H1 (cell line): Measurements from ENCODE around the gene CRPPA. TPM values are rescaled to one million over a fixed set of nuclear protein-coding genes. Genes with fewer than 3 reads are reported as not detected.

Experiments used
- CTCF ChIA-PET: fragments of 300-600 bp; sonication (Branson Sonifier 250); formaldehyde crosslinking; loops from one replicate; lab custom pipeline; 2021; ENCODE audit not compliant: partially characterized antibody; lab: Charles Lee
- POLR2A ChIA-PET: fragments of 300-600 bp; sonication (Branson Sonifier 250); formaldehyde crosslinking; loops from one replicate; lab custom pipeline; 2021; ENCODE audit warnings: inconsistent platforms; ENCODE audit not compliant: partially characterized antibody; lab: Charles Lee
- DNase-seq, 2 experiments: peaks; one replicate each; pipeline versions ENCODE4 v3.0.0 to v3.0.0-alpha.2; 2010 to 2022; ENCODE audit warnings: low spot score in 2 of 2, low read depth in 1 of 2, mixed read lengths in 1 of 2
- FAIRE-seq: peaks from 2 replicates; lab custom pipeline; 2011; peaks lifted over from hg19 to GRCh38; lab: Jason Lieb, UNC
- H2AFZ ChIP-seq: 2 replicates; pipeline ENCODE4 v1.8.1; 2012; ENCODE audit warnings: low read length, inconsistent platforms
- H2AK5ac ChIP-seq: 2 replicates; pipeline ENCODE4 v1.6.1; 2013; ENCODE audit warnings: low read depth, low read length
- H2BK120ac ChIP-seq: replicated peaks from 2 replicates; pipeline ENCODE3; 2013; ENCODE audit warnings: low read depth, low read length, inconsistent platforms
- H2BK12ac ChIP-seq: 2 replicates; pipeline ENCODE4 v1.6.1; 2013; ENCODE audit warnings: low read depth, low read length
- H2BK15ac ChIP-seq: 2 replicates; pipeline ENCODE4 v1.6.1; 2013; ENCODE audit warnings: low read length
- H2BK20ac ChIP-seq: 2 replicates; pipeline ENCODE4 v1.6.1; 2013; ENCODE audit warnings: low read length
- H2BK5ac ChIP-seq: 2 replicates; pipeline ENCODE4 v1.6.1; 2013; ENCODE audit warnings: low read depth, low read length
- H3K14ac ChIP-seq: 2 replicates; pipeline ENCODE4 v1.6.1; 2013; ENCODE audit warnings: inconsistent platforms; ENCODE audit not compliant: insufficient read length
- H3K18ac ChIP-seq: 2 replicates; pipeline ENCODE4 v1.6.1; 2013; ENCODE audit warnings: low read length; ENCODE audit errors: extremely low read depth
- H3K23ac ChIP-seq: 2 replicates; pipeline ENCODE4 v1.6.1; 2013; ENCODE audit warnings: inconsistent platforms; ENCODE audit not compliant: insufficient read length
- H3K23me2 ChIP-seq: 2 replicates; pipeline ENCODE4 v1.6.1; 2013; ENCODE audit warnings: low read depth, low read length
- H3K27ac ChIP-seq: 2 replicates; pipeline ENCODE4 v1.6.1; 2011; ENCODE audit warnings: low read depth, low read length, inconsistent platforms
- H3K27me3 ChIP-seq, 4 experiments: replicated peaks in 1 of 4; 1 replicate in 1 of 4; 2 replicates in 3 of 4; pipeline versions ENCODE4 v1.6.1 to v1.8.1; 2011 to 2013; ENCODE audit warnings: low read length in 3 of 4, mild to moderate bottlenecking in 3 of 4, inconsistent platforms in 2 of 4, mixed read lengths in 2 of 4, moderate library complexity in 1 of 4; ENCODE audit not compliant: control insufficient read depth in 3 of 4, insufficient read depth in 3 of 4; ENCODE audit errors: extremely low read depth in 1 of 4
- H3K36me3 ChIP-seq, 4 experiments: 2 replicates each; pipeline versions ENCODE4 v1.6.1 to v1.8.1; 2011 to 2013; ENCODE audit warnings: mild to moderate bottlenecking in 4 of 4, low read length in 3 of 4, moderate library complexity in 2 of 4, control low read depth in 1 of 4, inconsistent platforms in 1 of 4; ENCODE audit not compliant: insufficient read depth in 4 of 4, control insufficient read depth in 2 of 4
- H3K4ac ChIP-seq: replicated peaks from 2 replicates; pipeline ENCODE3; 2013; ENCODE audit warnings: low read length, low read depth, mixed read lengths, inconsistent platforms; ENCODE audit not compliant: insufficient read length
- H3K4me1 ChIP-seq, 4 experiments: replicated peaks in 1 of 4; 1 replicate in 1 of 4; 2 replicates in 3 of 4; pipeline versions ENCODE4 v1.6.1 to v1.8.1; 2011 to 2013; ENCODE audit warnings: low read length in 3 of 4, inconsistent platforms in 2 of 4, mixed read lengths in 1 of 4; ENCODE audit not compliant: insufficient read depth in 4 of 4, control insufficient read depth in 3 of 4
- H3K4me2 ChIP-seq, 2 experiments: 2 replicates each; pipeline versions ENCODE4 v1.6.1 to v1.8.1; 2011 to 2013; ENCODE audit warnings: low read depth in 2 of 2, low read length in 2 of 2, control low read depth in 1 of 2, inconsistent platforms in 1 of 2, mild to moderate bottlenecking in 1 of 2; ENCODE audit not compliant: insufficient read depth in 1 of 2
- H3K4me3 ChIP-seq, 4 experiments: fragments of 200-600, 300-600 bp in 1 of 4; sonication (generic), shearing (Covaris generic), sonication (Bioruptor Twin) in 1 of 4; 2 replicates each; pipeline versions ENCODE4 v1.5.1 to v1.8.1; 2011 to 2016; ENCODE audit warnings: low read length in 4 of 4, low read depth in 3 of 4, control low read depth in 2 of 4, inconsistent platforms in 2 of 4, mild to moderate bottlenecking in 2 of 4, mixed read lengths in 1 of 4, moderate library complexity in 1 of 4; ENCODE audit not compliant: insufficient read depth in 2 of 4; ENCODE audit errors: extremely low read depth in 1 of 4
- H3K56ac ChIP-seq: replicated peaks from 2 replicates; pipeline ENCODE3; 2013; ENCODE audit warnings: low read depth, mild to moderate bottlenecking, mixed read lengths, low read length, inconsistent platforms; ENCODE audit not compliant: insufficient read length
- H3K79me1 ChIP-seq: 2 replicates; pipeline ENCODE4 v1.6.1; 2013; ENCODE audit warnings: low read depth, low read length, control low read depth
- H3K79me2 ChIP-seq, 2 experiments: 2 replicates each; pipeline versions ENCODE4 v1.6.1 to v1.8.1; 2012 to 2013; ENCODE audit warnings: low read length in 2 of 2, mild to moderate bottlenecking in 2 of 2, inconsistent platforms in 1 of 2; ENCODE audit not compliant: insufficient read depth in 2 of 2, control insufficient read depth in 1 of 2
- H3K9ac ChIP-seq, 4 experiments: replicated peaks in 1 of 4; 1 replicate in 1 of 4; 2 replicates in 3 of 4; pipeline versions ENCODE4 v1.6.1 to v1.8.1; 2011 to 2013; ENCODE audit warnings: low read depth in 3 of 4, low read length in 3 of 4, control low read depth in 2 of 4, mild to moderate bottlenecking in 2 of 4, moderate library complexity in 2 of 4, inconsistent platforms in 1 of 4; ENCODE audit errors: extremely low read depth in 1 of 4
- H3K9me3 ChIP-seq, 2 experiments: 2 replicates each; pipeline versions ENCODE4 v1.6.1 to v1.8.1; 2012 to 2013; ENCODE audit warnings: mild to moderate bottlenecking in 2 of 2, moderate library complexity in 2 of 2, control low read depth in 1 of 2, inconsistent platforms in 1 of 2, low read depth in 1 of 2, low read length in 1 of 2, mixed read lengths in 1 of 2; ENCODE audit not compliant: insufficient read depth in 2 of 2
- H4K20me1 ChIP-seq, 2 experiments: replicated peaks in 1 of 2; 2 replicates each; pipeline versions ENCODE3 to v1.8.1; 2011 to 2013; ENCODE audit warnings: inconsistent platforms in 2 of 2, low read length in 2 of 2, mild to moderate bottlenecking in 1 of 2; ENCODE audit not compliant: insufficient read depth in 2 of 2, control insufficient read depth in 1 of 2
- H4K5ac ChIP-seq: 2 replicates; pipeline ENCODE4 v1.6.1; 2013; ENCODE audit warnings: low read length, low read depth, mixed read lengths, inconsistent platforms; ENCODE audit not compliant: insufficient read length
- H4K8ac ChIP-seq: 2 replicates; pipeline ENCODE4 v1.8.0; 2013; ENCODE audit warnings: mild to moderate bottlenecking, moderate library complexity, low read length, inconsistent platforms; ENCODE audit not compliant: insufficient read depth; ENCODE audit errors: extremely low read depth
- H4K91ac ChIP-seq: replicated peaks from 2 replicates; pipeline ENCODE3; 2013; ENCODE audit warnings: low read length, mixed read lengths, inconsistent platforms; ENCODE audit not compliant: insufficient read length
- BCL11A ChIP-seq, 2 experiments: IDR thresholded peaks; one replicate each; pipeline ENCODE4 v1.6.1; 2011; ENCODE audit warnings: low read depth in 2 of 2, low read length in 2 of 2, mild to moderate bottlenecking in 2 of 2
- CBX5 ChIP-seq: fragments of 300-800, 300-1000 bp; sonication (generic); IDR thresholded peaks from 2 replicates; pipeline ENCODE4 v1.7.1; 2016; ENCODE audit warnings: antibody characterized with exemption, low read length, low read depth
- CEBPB ChIP-seq: IDR thresholded peaks from 2 replicates; pipeline ENCODE4 v1.6.1; 2012; ENCODE audit warnings: low read depth, low read length
- CHD2 ChIP-seq: IDR thresholded peaks from 2 replicates; pipeline ENCODE4 v1.6.1; 2012; ENCODE audit warnings: low read length, improper control_type of control experiment
- CTCF ChIP-seq, 3 experiments: IDR thresholded peaks; 1 replicate in 2 of 3; 2 replicates in 1 of 3; pipeline versions ENCODE4 v1.5.1 to v1.6.1; 2011; ENCODE audit warnings: low read length in 3 of 3, mild to moderate bottlenecking in 3 of 3, inconsistent platforms in 2 of 3, low read depth in 1 of 3, moderate library complexity in 1 of 3; ENCODE audit not compliant: insufficient read depth in 1 of 3; ENCODE audit errors: control extremely low read depth in 1 of 3
- E2F6 ChIP-seq: IDR thresholded peaks from 2 replicates; pipeline ENCODE4 v1.6.1; 2012; ENCODE audit warnings: inconsistent platforms
- JUND ChIP-seq: IDR thresholded peaks from 2 replicates; pipeline ENCODE4 v1.6.1; 2011; ENCODE audit warnings: mild to moderate bottlenecking, improper control_type of control experiment, low read length
- NRF1 ChIP-seq: IDR thresholded peaks from 2 replicates; pipeline ENCODE4 v1.6.1; 2011; ENCODE audit warnings: mild to moderate bottlenecking, low read depth, low read length, improper control_type of control experiment
- RBBP5 ChIP-seq: IDR thresholded peaks from 2 replicates; pipeline ENCODE4 v1.7.1; 2012; ENCODE audit warnings: low read depth, mild to moderate bottlenecking, inconsistent platforms, low read length, moderate library complexity, borderline replicate concordance
- SIRT6 ChIP-seq: IDR thresholded peaks from one replicate; pipeline ENCODE4 v1.7.1; 2012; ENCODE audit warnings: low read length, inconsistent platforms
- TBP ChIP-seq: IDR thresholded peaks from 2 replicates; pipeline ENCODE4 v1.6.1; 2011; ENCODE audit warnings: low read depth, low read length, improper control_type of control experiment
- WGBS, 2 experiments: shearing (Covaris generic) in 1 of 2; methylation state at CpG; one replicate each; pipeline versions ENCODE4 v1.1.6 to v1.1.7; 2013 to 2015; ENCODE audit warnings: low lambda C conversion rate in 2 of 2, mixed read lengths in 2 of 2, inconsistent platforms in 1 of 2, low coverage in 1 of 2, missing lambda C conversion rate in 1 of 2; ENCODE audit not compliant: insufficient replicate concordance in 2 of 2, insufficient coverage in 1 of 2, insufficient read length in 1 of 2; ENCODE audit errors: extremely low coverage in 1 of 2, missing lambda C conversion rate in 1 of 2; 5-methylcytosine and 5-hydroxymethylcytosine counted together
- polyA plus RNA-seq, 7 experiments: library from polyadenylated mRNA; depleted of rRNA in 3 of 7; stranded (reverse) in 5 of 7; unstranded in 2 of 7; fragments of >200 nt in 5 of 7; fragments of 200-250 nt in 2 of 7; gene quantifications; 1 replicate in 5 of 7; 2 replicates in 1 of 7; 4 replicates in 1 of 7; pipeline versions ENCODE4 v1.2.1 to v1.2.3, GENCODE V29; 2011 to 2013; ENCODE audit warnings: missing spikeins in 2 of 7, mixed read lengths in 2 of 7
- total RNA-seq: library from RNA; stranded (reverse); fragmentation: NEBNext Ultra II Directional; extraction: Animal tissue kit (Norgen Biotek cat#: 25700); gene quantifications from 2 replicates; pipeline ENCODE4 v1.2.1, GENCODE V29; 2021

The CRPPA gene
- total and polyA plus RNA-seq, 2 of the 8 experiments (the other 6 are each of a cell fraction or from before 2014, with no cell fraction given) = 0.23 to 0.39 TPM

DNA sequence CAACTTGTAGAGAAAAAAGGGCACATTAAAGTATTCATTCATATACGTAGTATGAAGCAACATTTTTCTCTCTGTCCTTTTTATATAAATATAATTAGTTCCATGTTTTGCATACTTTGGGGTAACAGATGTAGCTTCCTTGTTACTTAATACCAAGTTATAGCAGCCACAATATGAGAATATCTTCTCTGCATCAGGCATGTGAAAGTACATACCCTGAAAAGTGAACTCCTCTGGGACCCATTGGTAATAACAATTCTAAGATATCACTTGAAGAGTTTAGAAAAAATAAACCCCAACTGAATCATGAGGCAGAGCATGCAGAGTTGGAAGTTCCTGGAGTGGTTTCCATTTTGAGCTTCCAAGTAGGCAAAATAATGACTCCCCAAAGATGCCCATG, 2.4 kb upstream of the CRPPA start:
- no peak for FAIRE-seq
- Histone ChIP-seq H3K18ac (no peak overlapping the region), H3K27me3 (peaks cover 0 to 10% (median 4%) of the 10 kb centered on the region in 4 experiments; a peak in 3 of 7 replicates), H3K4me1 (peaks cover 0 to 5% (median 2%) of the 10 kb centered on the region in 4 experiments; a peak in 1 of 7 replicates), H3K9me3 (no peaks in the 10 kb centered on the region), H3K4me2 (no peak overlapping the region), H2BK20ac (no peak overlapping the region), H3K4me3 (no peak overlapping the region), H3K14ac (no peak overlapping the region), H3K27ac (no peak overlapping the region), H3K23ac (no peak overlapping the region), H2BK12ac (no peak overlapping the region), H4K8ac (no peak overlapping the region), H2AFZ (no peak overlapping the region), H2AK5ac (no peak overlapping the region), H3K36me3 (no peaks in the 10 kb centered on the region), H2BK15ac (no peak overlapping the region), H3K56ac (no peak overlapping the region), H3K23me2 (peaks cover 15% of the 10 kb centered on the region), H2BK120ac (no peak overlapping the region), H2BK5ac (no peak overlapping the region), H4K5ac (no peak overlapping the region), H4K91ac (no peak overlapping the region), H4K20me1 (no peaks in the 10 kb centered on the region), H3K79me1 (no peaks in the 10 kb centered on the region), H3K9ac (no peak overlapping the region), H3K4ac (no peak overlapping the region), H3K79me2 (no peaks in the 10 kb centered on the region)
- WGBS, 2 experiments = 92% methylated on average over 1 of the region's 1 CpG; no CpG with 5 or more reads in 1 of the 2 experiments
- CTCF ChIA-PET = interaction anchor here (2.5 to 6.6 kb wide), 2 partner anchors 10 to 141 kb away, joined by 12 to 40 read pairs; no protein-coding TSS in a partner anchor
- no peak for DNase-seq
- POLR2A ChIA-PET = no interaction called here
- no peak for TF ChIP-seq CBX5
- no peak for TF ChIP-seq TBP
- TF ChIP-seq CHD2 = no peak
- TF ChIP-seq RBBP5 = no peak
- no peak for TF ChIP-seq CTCF (IDR thresholded peaks at IDR 0.05; ENCODE audit: control extremely low read depth in 1 of 3, insufficient read depth in 1 of 3, low read depth in 1 of 3, low read length in 3 of 3)
- TF ChIP-seq E2F6 = no peak
- no peak for TF ChIP-seq JUND
- TF ChIP-seq CEBPB = no peak
- no peak for TF ChIP-seq BCL11A (IDR thresholded peaks at IDR 0.05; ENCODE audit: low read depth in 2 of 2, low read length in 2 of 2)
- no peak for TF ChIP-seq SIRT6
- TF ChIP-seq NRF1 = no peak
